ENCODE results near the gene EMC8.

DNA sequence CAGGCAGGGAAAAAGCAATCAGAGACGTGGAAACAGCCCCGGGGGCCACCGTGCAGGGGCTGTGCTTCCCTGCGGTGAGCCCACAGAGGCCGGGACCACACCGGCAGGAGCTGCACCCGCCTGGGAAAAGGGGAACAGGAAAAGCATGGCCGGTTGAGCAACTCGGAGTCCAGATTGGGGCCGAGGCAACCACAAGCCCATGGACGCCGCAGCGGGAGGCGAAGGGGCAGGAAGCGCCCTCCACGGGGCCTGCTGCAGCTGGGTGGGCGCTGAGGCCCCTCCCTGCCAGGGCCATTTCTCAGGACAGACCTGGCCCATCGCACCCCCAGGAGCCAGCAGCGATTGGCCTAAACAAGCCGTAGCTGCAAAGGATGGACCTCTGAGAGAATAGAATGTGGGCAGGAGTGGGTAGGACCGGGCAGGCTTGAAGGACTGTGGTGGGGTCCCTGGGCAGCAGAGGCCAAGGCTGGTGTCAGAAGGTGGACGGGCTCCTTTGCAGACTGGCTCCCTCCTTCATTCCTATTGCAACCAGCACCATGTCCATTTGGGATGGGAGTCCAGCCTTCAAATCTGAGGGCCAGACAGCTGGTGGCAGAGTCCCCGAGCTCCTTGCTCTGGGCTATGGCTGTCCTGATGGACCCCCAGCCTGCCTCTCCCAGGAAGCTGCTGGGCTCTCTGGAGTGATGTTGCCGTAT, 30.6 kb upstream of the EMC8 start:
- TF ChIP-seq EP300 (IDR thresholded peaks at IDR 0.05; ENCODE audit: low read depth), result no peak
- TF ChIP-seq, protein P1, sequence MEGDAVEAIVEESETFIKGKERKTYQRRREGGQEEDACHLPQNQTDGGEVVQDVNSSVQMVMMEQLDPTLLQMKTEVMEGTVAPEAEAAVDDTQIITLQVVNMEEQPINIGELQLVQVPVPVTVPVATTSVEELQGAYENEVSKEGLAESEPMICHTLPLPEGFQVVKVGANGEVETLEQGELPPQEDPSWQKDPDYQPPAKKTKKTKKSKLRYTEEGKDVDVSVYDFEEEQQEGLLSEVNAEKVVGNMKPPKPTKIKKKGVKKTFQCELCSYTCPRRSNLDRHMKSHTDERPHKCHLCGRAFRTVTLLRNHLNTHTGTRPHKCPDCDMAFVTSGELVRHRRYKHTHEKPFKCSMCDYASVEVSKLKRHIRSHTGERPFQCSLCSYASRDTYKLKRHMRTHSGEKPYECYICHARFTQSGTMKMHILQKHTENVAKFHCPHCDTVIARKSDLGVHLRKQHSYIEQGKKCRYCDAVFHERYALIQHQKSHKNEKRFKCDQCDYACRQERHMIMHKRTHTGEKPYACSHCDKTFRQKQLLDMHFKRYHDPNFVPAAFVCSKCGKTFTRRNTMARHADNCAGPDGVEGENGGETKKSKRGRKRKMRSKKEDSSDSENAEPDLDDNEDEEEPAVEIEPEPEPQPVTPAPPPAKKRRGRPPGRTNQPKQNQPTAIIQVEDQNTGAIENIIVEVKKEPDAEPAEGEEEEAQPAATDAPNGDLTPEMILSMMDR (IDR thresholded peaks at IDR 0.05), result no peak
